Stimulated activated effector memory CD8-positive, alpha-beta T cell treated with anti-CD3 and anti-CD28 coated beads, Interleukin-12 subunit alpha, Interleukin-12 subunit beta, amount 100 ng/mL, for 72 hours (primary cell): ENCODE results near the gene CACNA1C.

Experiments
- ATAC-seq: fragments of 150-1000 bp; cut with Tn5 transposase; 2 replicates; pipeline ENCODE4 v1.10.0; 2021
- DNase-seq, 2 donors: peaks; one replicate each; pipeline ENCODE4 v3.0.0; 2021 to 2022; ENCODE audit warnings: low spot score in 2 of 2
- H3K27ac Mint-ChIP-seq: one replicate; pipeline ENCODE4 v1.8.0; 2022; ENCODE audit warnings: mild to moderate bottlenecking, mixed read lengths
- H3K36me3 Mint-ChIP-seq: one replicate; pipeline ENCODE4 v1.8.0; 2022; ENCODE audit warnings: mild to moderate bottlenecking, mixed read lengths
- H3K4me1 Mint-ChIP-seq: one replicate; pipeline ENCODE4 v1.8.0; 2022; ENCODE audit warnings: mixed read lengths
- H3K4me3 Mint-ChIP-seq: one replicate; pipeline ENCODE4 v1.8.0; 2022; ENCODE audit warnings: mild to moderate bottlenecking, mixed read lengths
- H3K9me3 Mint-ChIP-seq: one replicate; pipeline ENCODE4 v1.8.0; 2022; ENCODE audit warnings: mixed read lengths

The CACNA1C gene

GRCh38 chr12:2020511-2020910 is 32.3 kb upstream of the CACNA1C start:
- Mint-ChIP-seq H3K4me1 (peaks cover 17% of the 10 kb centered on the region), H3K27ac (no peak overlapping the region), H3K36me3 (no peaks in the 10 kb centered on the region), H3K9me3 (no peaks in the 10 kb centered on the region), H3K4me3 (no peak overlapping the region)
- ATAC-seq, result no peak
- no peak for DNase-seq

- H3K4me3 Mint-ChIP-seq, result no peak overlapping the region
- H3K9me3 Mint-ChIP-seq, result no peaks in the 10 kb centered on the region
- no peaks in the 10 kb centered on the region for H3K4me1 Mint-ChIP-seq
- H3K36me3 Mint-ChIP-seq, result no peaks in the 10 kb centered on the region
- H3K27ac Mint-ChIP-seq, result no peak overlapping the region
- no peak for DNase-seq
- ATAC-seq, result no peak
These were observed 29.4 kb upstream of the CACNA1C start for GRCh38 chr12:2023365-2023764.

- H3K9me3 Mint-ChIP-seq, result no peaks in the 10 kb centered on the region
These were observed 25.4 kb upstream of the CACNA1C start for GRCh38 chr12:2027351-2027750.

GRCh38 chr12:2029851-2030250 is 22.9 kb upstream of the CACNA1C start:
- no peaks in the 10 kb centered on the region for H3K36me3 Mint-ChIP-seq
- ATAC-seq, result no peak

More at GRCh38 chr12:2027351-2027750, 25.4 kb upstream of the CACNA1C start:
- H3K4me3 Mint-ChIP-seq, result no peak overlapping the region
- DNase-seq (no peak), ATAC-seq (no peak)
- H3K36me3 Mint-ChIP-seq, result no peaks in the 10 kb centered on the region
- no peaks in the 10 kb centered on the region for H3K4me1 Mint-ChIP-seq
- no peak overlapping the region for H3K27ac Mint-ChIP-seq

GRCh38 chr12:2032506-2032905 is 20.3 kb upstream of the CACNA1C start:
- H3K27ac Mint-ChIP-seq, result no peak overlapping the region
- ATAC-seq (no peak), DNase-seq (no peak)
- H3K4me3 Mint-ChIP-seq, result no peak overlapping the region
- H3K9me3 Mint-ChIP-seq, result no peaks in the 10 kb centered on the region
- peaks cover 16% of the 10 kb centered on the region for H3K4me1 Mint-ChIP-seq
- H3K36me3 Mint-ChIP-seq, result no peaks in the 10 kb centered on the region

More at GRCh38 chr12:2029851-2030250, 22.9 kb upstream of the CACNA1C start:
- Mint-ChIP-seq H3K4me1 (peaks cover 5% of the 10 kb centered on the region), H3K27ac (no peak overlapping the region), H3K9me3 (no peaks in the 10 kb centered on the region), H3K4me3 (no peak overlapping the region)
- no peak for DNase-seq

- Mint-ChIP-seq H3K36me3 (no peaks in the 10 kb centered on the region), H3K4me1 (peaks cover 16% of the 10 kb centered on the region), H3K9me3 (no peaks in the 10 kb centered on the region), H3K4me3 (peak overlapping the region; percentile 68), H3K27ac (no peak overlapping the region)
- ATAC-seq (peak; percentile 95), DNase-seq (peak; percentile 92 to 95)
These were observed 18.0 kb upstream of the CACNA1C start for GRCh38 chr12:2034633-2035430.

GRCh38 chr12:2035431-2036055 is 17.2 kb upstream of the CACNA1C start:
- Mint-ChIP-seq H3K36me3 (no peaks in the 10 kb centered on the region), H3K4me3 (peak overlapping the region; percentile 68), H3K27ac (no peak overlapping the region), H3K9me3 (no peaks in the 10 kb centered on the region), H3K4me1 (peaks cover 16% of the 10 kb centered on the region)
- peak; percentile 62 for ATAC-seq
- no peak for DNase-seq

GRCh38 chr12:2039034-2039433 is 13.8 kb upstream of the CACNA1C start:
- H3K36me3 Mint-ChIP-seq, result no peaks in the 10 kb centered on the region
- no peak overlapping the region for H3K27ac Mint-ChIP-seq
- ATAC-seq, result no peak
- peaks cover 16% of the 10 kb centered on the region for H3K4me1 Mint-ChIP-seq
- H3K4me3 Mint-ChIP-seq, result no peak overlapping the region
- H3K9me3 Mint-ChIP-seq, result no peaks in the 10 kb centered on the region
- no peak for DNase-seq

GRCh38 chr12:2043054-2043453 is 9.7 kb upstream of the CACNA1C start:
- no peak for DNase-seq
- Mint-ChIP-seq H3K9me3 (no peaks in the 10 kb centered on the region), H3K4me3 (no peak overlapping the region), H3K36me3 (no peaks in the 10 kb centered on the region), H3K4me1 (no peaks in the 10 kb centered on the region), H3K27ac (no peak overlapping the region)
- ATAC-seq, result no peak

- Mint-ChIP-seq H3K27ac (no peak overlapping the region), H3K9me3 (no peaks in the 10 kb centered on the region), H3K36me3 (no peaks in the 10 kb centered on the region), H3K4me3 (no peak overlapping the region), H3K4me1 (no peaks in the 10 kb centered on the region)
- ATAC-seq (no peak), DNase-seq (no peak)
These were observed 8.6 kb upstream of the CACNA1C start for GRCh38 chr12:2044165-2044564.

- Mint-ChIP-seq H3K4me3 (no peak overlapping the region), H3K27ac (no peak overlapping the region), H3K36me3 (no peaks in the 10 kb centered on the region), H3K9me3 (no peaks in the 10 kb centered on the region), H3K4me1 (peaks cover 16% of the 10 kb centered on the region)
- no peak for DNase-seq
- no peak for ATAC-seq
These were observed 5.8 kb upstream of the CACNA1C start for GRCh38 chr12:2046957-2047356.

- peaks cover 18% of the 10 kb centered on the region for H3K4me1 Mint-ChIP-seq
- no peak for ATAC-seq
These were observed 5.0 kb upstream of the CACNA1C start for GRCh38 chr12:2047752-2048151.

GRCh38 chr12:2049604-2050540 is 2.9 kb upstream of the CACNA1C start:
- no peaks in the 10 kb centered on the region for H3K36me3 Mint-ChIP-seq
- H3K4me3 Mint-ChIP-seq, result no peak overlapping the region
- no peaks in the 10 kb centered on the region for H3K9me3 Mint-ChIP-seq
- DNase-seq, result no peak
- H3K27ac Mint-ChIP-seq, result no peak overlapping the region
- no peak for ATAC-seq
- H3K4me1 Mint-ChIP-seq, result peaks cover 27% of the 10 kb centered on the region

More at GRCh38 chr12:2047752-2048151, 5.0 kb upstream of the CACNA1C start:
- Mint-ChIP-seq H3K36me3 (no peaks in the 10 kb centered on the region), H3K27ac (no peak overlapping the region), H3K4me3 (no peak overlapping the region), H3K9me3 (no peaks in the 10 kb centered on the region)
- DNase-seq, result no peak

- no peak for DNase-seq
- H3K36me3 Mint-ChIP-seq, result no peaks in the 10 kb centered on the region
- peak overlapping the region; percentile 64 for H3K4me3 Mint-ChIP-seq
- no peaks in the 10 kb centered on the region for H3K9me3 Mint-ChIP-seq
- no peak overlapping the region for H3K27ac Mint-ChIP-seq
- peaks cover 27% of the 10 kb centered on the region for H3K4me1 Mint-ChIP-seq
- ATAC-seq, result no peak
These were observed 826 bp upstream of the CACNA1C start for GRCh38 chr12:2051700-2052621.
